ACC112 (cell line): ENCODE results near the gene CDYL2.
"Not testable (repeated sequence)": the region's sequence is repeated elsewhere in the genome, so short reads cannot be mapped to it uniquely, and the experiment has no call there.

Experiments used
- H2AFZ ChIP-seq: fragments of 200-600 bp; sonication (generic); one replicate; pipeline ENCODE4 v1.6.0; 2017; ENCODE audit warnings: antibody characterized with exemption, low read length; ENCODE audit not compliant: unreplicated experiment
- H3K27ac ChIP-seq: fragments of 200-600 bp; sonication (generic); 2 replicates; pipeline ENCODE4 v1.5.1; 2014; ENCODE audit warnings: low read depth, mild to moderate bottlenecking, antibody characterized with exemption, low read length, moderate library complexity
- H3K27me3 ChIP-seq: fragments of 200-600 bp; sonication (generic); 2 replicates; pipeline ENCODE4 v1.6.1; 2014; ENCODE audit warnings: mild to moderate bottlenecking, antibody characterized with exemption, low read length, moderate library complexity, mixed read lengths; ENCODE audit not compliant: insufficient read depth
- H3K36me3 ChIP-seq: fragments of 200-600 bp; sonication (generic); 2 replicates; pipeline ENCODE4 v1.6.1; 2016; ENCODE audit warnings: mild to moderate bottlenecking, antibody characterized with exemption, low read length, moderate library complexity, mixed read lengths; ENCODE audit not compliant: insufficient read depth
- H3K4me1 ChIP-seq: fragments of 200-600 bp; sonication (generic); one replicate; pipeline ENCODE4 v1.6.1; 2016; ENCODE audit warnings: low read length, mixed read lengths; ENCODE audit not compliant: insufficient read depth, unreplicated experiment, control insufficient read depth
- H3K4me3 ChIP-seq: fragments of 200-600 bp; sonication (generic); 2 replicates; pipeline ENCODE4 v1.5.1; 2014; ENCODE audit warnings: mild to moderate bottlenecking, low read depth, low read length
- H3K79me2 ChIP-seq: fragments of 200-600 bp; sonication (generic); one replicate; pipeline ENCODE4 v1.6.0; 2016; ENCODE audit warnings: low read length; ENCODE audit not compliant: control insufficient read depth, unreplicated experiment, insufficient read depth

Gene CDYL2

GRCh38 chr16:80836846-80837245, 32.4 kb upstream of the CDYL2 start:
- no peaks in the 10 kb centered on the region for H3K36me3 ChIP-seq
- H3K4me1 ChIP-seq, result peaks cover 7% of the 10 kb centered on the region
- peaks cover 12% of the 10 kb centered on the region for H3K27me3 ChIP-seq
- H3K79me2 ChIP-seq, result no peaks in the 10 kb centered on the region
- peak overlapping the region; percentile 43 for H3K27ac ChIP-seq
- H3K4me3 ChIP-seq, result no peak overlapping the region
- no peak overlapping the region for H2AFZ ChIP-seq

DNA sequence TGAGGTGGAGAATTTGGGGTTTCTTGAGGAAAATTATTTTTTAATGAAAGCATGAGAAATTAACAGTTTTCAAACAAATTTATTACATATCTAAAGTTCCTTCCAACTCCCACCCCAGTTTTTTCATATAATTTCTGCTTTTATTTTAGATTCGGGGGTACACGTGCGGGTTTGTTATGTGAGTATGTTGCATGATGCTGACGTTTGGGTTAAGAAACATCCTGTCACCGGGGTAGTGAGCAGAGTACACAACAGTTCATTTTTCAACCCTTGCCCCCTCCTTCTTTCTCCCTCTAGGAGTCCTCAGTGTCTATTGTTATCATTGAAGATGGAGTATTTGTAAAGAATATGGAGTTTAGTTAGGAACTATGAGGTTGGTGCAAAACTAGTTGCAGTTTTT, 31.8 kb upstream of the CDYL2 start:
- H3K4me3 ChIP-seq, result no peak overlapping the region
- peaks cover 5% of the 10 kb centered on the region for H3K27me3 ChIP-seq
- H3K4me1 ChIP-seq, result peaks cover 7% of the 10 kb centered on the region
- no peaks in the 10 kb centered on the region for H3K79me2 ChIP-seq
- H3K36me3 ChIP-seq, result no peaks in the 10 kb centered on the region
- H2AFZ ChIP-seq, result no peak overlapping the region
- no peak overlapping the region for H3K27ac ChIP-seq

GRCh38 chr16:80831039-80831438, 26.6 kb upstream of the CDYL2 start:
- H3K36me3 ChIP-seq, result no peaks in the 10 kb centered on the region
- H3K4me1 ChIP-seq, result no peaks in the 10 kb centered on the region
- H3K27me3 ChIP-seq, result peaks cover 5% of the 10 kb centered on the region
- H3K79me2 ChIP-seq, result no peaks in the 10 kb centered on the region
- no peak overlapping the region for H3K27ac ChIP-seq
- H3K4me3 ChIP-seq, result no peak overlapping the region
- no peak overlapping the region for H2AFZ ChIP-seq

DNA sequence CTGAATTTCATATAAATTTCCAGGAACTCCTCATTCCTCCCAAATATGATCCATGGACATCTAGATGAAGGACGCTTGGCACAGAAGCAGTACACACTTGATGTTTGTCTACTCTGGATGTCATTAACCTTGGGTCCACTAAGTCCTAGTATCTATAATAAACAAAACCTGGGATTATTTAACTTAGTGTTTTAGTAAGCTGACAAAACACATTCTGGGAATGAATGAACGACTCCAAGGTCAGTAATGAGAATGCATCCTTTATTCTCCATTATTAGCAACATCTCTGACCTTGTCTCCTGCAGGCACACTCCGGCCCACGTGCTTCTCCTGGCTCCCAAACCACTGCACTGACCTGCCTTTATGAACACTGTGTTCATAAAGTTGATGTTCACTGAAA, 24.1 kb upstream of the CDYL2 start:
- Histone ChIP-seq H3K27ac (no peak overlapping the region), H3K36me3 (no peaks in the 10 kb centered on the region), H2AFZ (no peak overlapping the region), H3K79me2 (no peaks in the 10 kb centered on the region), H3K27me3 (peaks cover 5% of the 10 kb centered on the region), H3K4me1 (no peaks in the 10 kb centered on the region), H3K4me3 (no peak overlapping the region)

- Histone ChIP-seq H2AFZ (no peak overlapping the region), H3K27ac (no peak overlapping the region), H3K36me3 (no peaks in the 10 kb centered on the region), H3K4me1 (no peaks in the 10 kb centered on the region), H3K4me3 (no peak overlapping the region), H3K27me3 (peaks cover 5% of the 10 kb centered on the region), H3K79me2 (no peaks in the 10 kb centered on the region)
Measured at GRCh38 chr16:80827007-80827406, 22.6 kb upstream of the CDYL2 start.

DNA sequence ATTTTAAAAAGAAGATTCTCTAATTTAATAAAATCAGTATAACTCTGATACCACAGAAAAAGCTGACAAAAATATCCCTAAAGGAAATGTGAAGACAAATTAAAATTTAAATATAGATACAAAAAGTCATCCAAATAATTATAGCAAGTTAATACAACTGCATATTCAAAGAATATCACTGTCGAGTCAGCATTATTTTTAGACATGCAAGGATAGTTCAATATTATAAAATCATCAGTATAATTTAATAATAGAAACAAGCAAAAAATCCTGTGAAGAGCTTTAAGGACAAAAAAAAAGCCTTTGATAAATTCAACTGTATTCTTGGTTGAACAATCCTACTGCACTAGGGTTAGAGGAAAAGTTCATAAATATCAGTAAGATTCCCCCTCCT, 21.0 kb upstream of the CDYL2 start:
- Histone ChIP-seq H3K4me1 (no peaks in the 10 kb centered on the region), H3K4me3 (no peak overlapping the region), H2AFZ (no peak overlapping the region), H3K27me3 (peaks cover 5% of the 10 kb centered on the region; the same call in 1 of the 2 replicates), H3K36me3 (no peaks in the 10 kb centered on the region), H3K79me2 (no peaks in the 10 kb centered on the region), H3K27ac (no peak overlapping the region)

- H3K79me2 ChIP-seq, result no peaks in the 10 kb centered on the region
- H3K27ac ChIP-seq, result no peak overlapping the region
- H3K36me3 ChIP-seq, result no peaks in the 10 kb centered on the region
- H2AFZ ChIP-seq, result peak overlapping the region; percentile 67
- H3K4me1 ChIP-seq, result no peaks in the 10 kb centered on the region
- H3K27me3 ChIP-seq, result peaks cover 5% of the 10 kb centered on the region; the same call in 1 of the 2 replicates
- H3K4me3 ChIP-seq, result no peak overlapping the region
Measured at GRCh38 chr16:80824623-80825364, 20.4 kb upstream of the CDYL2 start.

- Histone ChIP-seq H3K36me3 (no peaks in the 10 kb centered on the region), H3K79me2 (no peaks in the 10 kb centered on the region), H2AFZ (no peak overlapping the region), H3K27ac (no peak overlapping the region), H3K27me3 (peaks cover 2% of the 10 kb centered on the region; the same call in 1 of the 2 replicates), H3K4me1 (no peaks in the 10 kb centered on the region), H3K4me3 (no peak overlapping the region)
Measured at GRCh38 chr16:80819988-80820387, 15.6 kb upstream of the CDYL2 start.

- no peak overlapping the region for H3K4me3 ChIP-seq
- H3K4me1 ChIP-seq, result no peaks in the 10 kb centered on the region
- no peaks in the 10 kb centered on the region for H3K79me2 ChIP-seq
- peaks cover 28% of the 10 kb centered on the region for H3K27me3 ChIP-seq
- no peak overlapping the region for H2AFZ ChIP-seq
- H3K27ac ChIP-seq, result no peak overlapping the region
- H3K36me3 ChIP-seq, result no peaks in the 10 kb centered on the region
Measured at GRCh38 chr16:80816356-80816755, 12.0 kb upstream of the CDYL2 start.

GRCh38 chr16:80815278-80815677, 10.9 kb upstream of the CDYL2 start:
- not testable (repeated sequence) for H3K27ac ChIP-seq, H3K4me1 ChIP-seq, H2AFZ ChIP-seq, H3K4me3 ChIP-seq, H3K36me3 ChIP-seq, H3K79me2 ChIP-seq
- peaks cover 28% of the 10 kb centered on the region for H3K27me3 ChIP-seq

GRCh38 chr16:80812593-80812992, 8.2 kb upstream of the CDYL2 start:
- H3K27me3 ChIP-seq, result peaks cover 28% of the 10 kb centered on the region
- H3K4me1 ChIP-seq, result no peaks in the 10 kb centered on the region
- no peak overlapping the region for H2AFZ ChIP-seq
- H3K27ac ChIP-seq, result no peak overlapping the region
- H3K79me2 ChIP-seq, result no peaks in the 10 kb centered on the region
- H3K36me3 ChIP-seq, result no peaks in the 10 kb centered on the region
- no peak overlapping the region for H3K4me3 ChIP-seq
